ENCODE results near the gene RPS14. TPM values are rescaled to one million over a fixed set of nuclear protein-coding genes. Genes with fewer than 3 reads are reported as not detected.

RPS14 gene
- total RNA-seq, 1 donor from 2014 or later = 1,578 TPM

GRCh38 chr5:150489360-150490295 is 40.1 kb upstream of the RPS14 start:
- DNase-seq (no peak), ATAC-seq (peak; percentile 36)
- H3K36me3 ChIP-seq = peaks cover 7% of the 10 kb centered on the region
- H3K4me1 ChIP-seq = peaks cover 63% of the 10 kb centered on the region
- TF ChIP-seq CTCF (IDR thresholded peaks at IDR 0.05) = no peak
- H3K9me3 ChIP-seq = no peaks in the 10 kb centered on the region
- no peaks in the 10 kb centered on the region for H3K27me3 ChIP-seq
- peak overlapping the region; percentile 86 for H3K4me3 ChIP-seq
- intact Hi-C loops (cut with DNase I) = no loop called here
- peak overlapping the region; percentile 91 for H3K27ac ChIP-seq

- peak; percentile 56 for ATAC-seq
- peak; percentile 73 for DNase-seq
- H3K9me3 ChIP-seq = no peaks in the 10 kb centered on the region
- TF ChIP-seq CTCF (IDR thresholded peaks at IDR 0.05) = no peak
- intact Hi-C loops (cut with DNase I) = no loop called here
- H3K4me3 ChIP-seq = peak overlapping the region; percentile 86
- peaks cover 7% of the 10 kb centered on the region for H3K36me3 ChIP-seq
- H3K4me1 ChIP-seq = peaks cover 63% of the 10 kb centered on the region
- no peaks in the 10 kb centered on the region for H3K27me3 ChIP-seq
- peak overlapping the region; percentile 91 for H3K27ac ChIP-seq
These were observed 39.2 kb upstream of the RPS14 start for GRCh38 chr5:150488519-150489359.

GRCh38 chr5:150487199-150488061 is 37.9 kb upstream of the RPS14 start:
- intact Hi-C loops (cut with DNase I) = no loop called here
- peak; percentile 22 for TF ChIP-seq CTCF (IDR thresholded peaks at IDR 0.05)
- ATAC-seq (peak; percentile 19), DNase-seq (no peak)
- Histone ChIP-seq H3K4me3 (peak overlapping the region; percentile 86), H3K36me3 (peaks cover 4% of the 10 kb centered on the region), H3K9me3 (no peaks in the 10 kb centered on the region), H3K27me3 (no peaks in the 10 kb centered on the region), H3K4me1 (peaks cover 55% of the 10 kb centered on the region), H3K27ac (peak overlapping the region; percentile 91)

- peak overlapping the region; percentile 91 for H3K27ac ChIP-seq
- no peaks in the 10 kb centered on the region for H3K9me3 ChIP-seq
- H3K36me3 ChIP-seq = peaks cover under 1% of the 10 kb centered on the region
- no peak for TF ChIP-seq CTCF (IDR thresholded peaks at IDR 0.05)
- ATAC-seq (peak; percentile 55), DNase-seq (peak; percentile 87)
- peak overlapping the region; percentile 86 for H3K4me3 ChIP-seq
- intact Hi-C loops (cut with DNase I) = no loop called here
- peaks cover 47% of the 10 kb centered on the region for H3K4me1 ChIP-seq
- H3K27me3 ChIP-seq = no peaks in the 10 kb centered on the region
These were observed 37.1 kb upstream of the RPS14 start for GRCh38 chr5:150486402-150487198.
